ENCODE results near the gene GLT6D1.

GLT6D1 gene

GRCh38 chr9:135622415-135623020 is 16.8 kb downstream of the GLT6D1 start:
- DNase-seq (ENCODE audit: low read depth): no peak

GRCh38 chr9:135620558-135620957 is 18.8 kb downstream of the GLT6D1 start:
- no peak for DNase-seq (ENCODE audit: low read depth)

GRCh38 chr9:135619599-135619886 is 19.8 kb downstream of the GLT6D1 start:
- DNase-seq (ENCODE audit: low read depth): no peak

GRCh38 chr9:135618866-135619598 is 20.3 kb downstream of the GLT6D1 start:
- no peak for DNase-seq (ENCODE audit: low read depth)

GRCh38 chr9:135617991-135618411 is 21.3 kb downstream of the GLT6D1 start:
- DNase-seq (ENCODE audit: low read depth): no peak

- DNase-seq (ENCODE audit: low read depth): no peak
Observed at GRCh38 chr9:135617538-135617900, 21.8 kb downstream of the GLT6D1 start.

- DNase-seq (ENCODE audit: low read depth): no peak
Observed at GRCh38 chr9:135616619-135617537, 22.5 kb downstream of the GLT6D1 start.

- DNase-seq (ENCODE audit: low read depth): no peak
Observed at GRCh38 chr9:135615666-135616618, 23.4 kb downstream of the GLT6D1 start.

- DNase-seq (ENCODE audit: low read depth): no peak
Observed at GRCh38 chr9:135614821-135615665, 24.3 kb downstream of the GLT6D1 start.

- no peak for DNase-seq (ENCODE audit: low read depth)
Observed at GRCh38 chr9:135613946-135614805, 25.2 kb downstream of the GLT6D1 start.

- no peak for DNase-seq (ENCODE audit: low read depth)
Observed at GRCh38 chr9:135612981-135613910, 26.1 kb downstream of the GLT6D1 start.

GRCh38 chr9:135612437-135612836 is 26.9 kb downstream of the GLT6D1 start:
- DNase-seq (ENCODE audit: low read depth): no peak

- no peak for DNase-seq (ENCODE audit: low read depth)
Observed at GRCh38 chr9:135611875-135612209, 27.5 kb downstream of the GLT6D1 start.

GRCh38 chr9:135611142-135611874 is 28.0 kb downstream of the GLT6D1 start:
- no peak for DNase-seq (ENCODE audit: low read depth)

- DNase-seq (ENCODE audit: low read depth): no peak
Observed at GRCh38 chr9:135610290-135611141, 28.8 kb downstream of the GLT6D1 start.

GRCh38 chr9:135609366-135609955 is 29.9 kb downstream of the GLT6D1 start:
- DNase-seq (ENCODE audit: low read depth): no peak

GRCh38 chr9:135608999-135609317 is 30.4 kb downstream of the GLT6D1 start:
- no peak for DNase-seq (ENCODE audit: low read depth)

Data from stimulated activated CD8-positive, alpha-beta memory T cell treated with anti-CD3 and anti-CD28 coated beads, Interleukin-12 subunit alpha, Interleukin-12 subunit beta, amount 100 ng/mL, for 1 hour (primary cell).